ENCODE data around the gene HMGN5.
A peak's percentile ranks its signal among the peaks of the same experiment; 100 is the strongest.

The HMGN5 gene

GRCh38 chrX:81121513-81122363 is 80.0 kb downstream of the HMGN5 start:
- DNase-seq = peak; percentile 80 to 96 (median 90)
- intact Hi-C loops (cut with DNase I) = loop anchor here (5.0 kb wide), 1 partner anchor 314 kb away; the partner anchor contains the start of gene BRWD3

DNA sequence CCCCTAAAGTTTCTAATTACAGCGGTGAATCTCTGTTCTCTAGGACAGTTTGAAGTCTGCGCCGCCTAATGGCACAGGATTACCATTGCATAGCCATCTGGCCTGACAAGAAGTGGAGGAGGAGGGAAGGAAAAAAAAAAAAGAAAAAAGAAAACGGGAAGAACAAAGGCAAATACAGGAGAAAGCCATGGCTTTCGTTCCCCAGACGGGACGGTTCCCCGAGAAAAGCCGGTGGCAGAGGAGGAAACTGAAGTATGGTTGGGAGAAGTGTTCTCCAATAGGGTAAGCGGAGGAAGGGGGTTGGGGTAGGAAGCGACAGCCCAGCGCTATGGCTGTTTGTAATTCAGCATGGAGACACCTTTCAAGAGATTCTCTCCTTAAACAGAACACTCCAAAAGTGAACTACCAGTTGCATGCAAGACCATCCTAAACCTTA is 80.8 kb downstream of the HMGN5 start:
- intact Hi-C loops (cut with DNase I) = loop anchor here (5.0 kb wide), 1 partner anchor 314 kb away; the partner anchor contains the start of gene BRWD3
- peak; percentile 11 to 76 (median 48) for DNase-seq

GRCh38 chrX:81120258-81120935 is 81.3 kb downstream of the HMGN5 start:
- intact Hi-C loops (cut with DNase I) = loop anchor here (5.0 kb wide), 1 partner anchor 313 kb away; the partner anchor contains the start of gene BRWD3
- DNase-seq = peak in 5 of 42 donors; percentile 1 to 43 (median 21)

DNA sequence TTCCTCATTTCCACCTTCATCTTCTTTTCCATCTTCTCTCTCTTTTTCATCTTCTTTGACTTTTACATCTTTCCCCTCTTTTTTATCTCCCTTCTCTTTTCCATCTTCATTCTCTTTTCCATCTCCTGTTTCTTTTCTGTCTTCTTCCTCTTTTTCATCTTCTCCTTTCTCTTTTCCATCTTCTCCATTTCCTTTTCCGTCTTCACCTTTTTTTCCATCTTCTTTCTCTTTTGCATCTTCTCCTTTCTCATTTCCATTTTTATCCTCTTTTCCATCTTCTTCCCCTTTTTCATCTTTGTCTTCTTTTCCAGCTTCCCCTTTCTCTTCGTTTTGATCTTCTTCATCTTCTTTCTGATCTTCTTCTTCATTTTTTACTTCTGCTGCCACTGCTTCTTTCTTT is 87.0 kb downstream of the HMGN5 start:
- DNase-seq = no peak
- intact Hi-C loops (cut with DNase I) = no loop called here

GRCh38 chrX:81110286-81110685 is 91.4 kb downstream of the HMGN5 start:
- intact Hi-C loops (cut with DNase I) = no loop called here
- no peak for DNase-seq

- intact Hi-C loops (cut with DNase I) = no loop called here
- DNase-seq = no peak
These were observed 119.1 kb downstream of the HMGN5 start for GRCh38 chrX:81082649-81083048.

All from head of caudate nucleus (tissue), 42 donors.